Mesothelial cell of epicardium (in vitro differentiated cells): ENCODE measurements around the gene GAL3ST3. TPM values are rescaled to one million over a fixed set of nuclear protein-coding genes. Genes with fewer than 3 reads are reported as not detected.

ENCODE experiments used
- DNase-seq, 2 experiments: peaks; one replicate each; pipeline ENCODE4 v3.0.0; 2021; ENCODE audit warnings: low spot score in 2 of 2; ENCODE audit not compliant: unreplicated experiment in 2 of 2
- H3K27ac Mint-ChIP-seq: 2 replicates; pipeline ENCODE4 v1.8.0; 2021; ENCODE audit warnings: mixed read lengths
- H3K27me3 Mint-ChIP-seq: 2 replicates; pipeline ENCODE4 v1.8.0; 2021; ENCODE audit warnings: low read depth, mixed read lengths
- H3K36me3 Mint-ChIP-seq: 2 replicates; pipeline ENCODE4 v1.8.0; 2021; ENCODE audit warnings: mixed read lengths
- H3K4me1 Mint-ChIP-seq: 2 replicates; pipeline ENCODE4 v1.8.0; 2021; ENCODE audit warnings: mixed read lengths
- H3K4me3 Mint-ChIP-seq: 2 replicates; pipeline ENCODE4 v1.8.0; 2021; ENCODE audit warnings: mild to moderate bottlenecking, moderate library complexity, mixed read lengths
- H3K9me3 Mint-ChIP-seq: 2 replicates; pipeline ENCODE4 v1.8.0; 2021; ENCODE audit warnings: mixed read lengths
- total RNA-seq: library from RNA; stranded (reverse); gene quantifications from 3 replicates; pipeline ENCODE4 v1.2.1, GENCODE V29; 2021
- TF ChIP-seq, protein P1 (sequence below): fragments of 200-600 bp; sonication (generic); IDR thresholded peaks from one replicate; pipeline ENCODE4 v1.5.0; 2021; ENCODE audit warnings: antibody characterized with exemption; ENCODE audit not compliant: unreplicated experiment

GAL3ST3 gene
- total RNA-seq, 1 donor from 2014 or later: 5.7 TPM

DNA sequence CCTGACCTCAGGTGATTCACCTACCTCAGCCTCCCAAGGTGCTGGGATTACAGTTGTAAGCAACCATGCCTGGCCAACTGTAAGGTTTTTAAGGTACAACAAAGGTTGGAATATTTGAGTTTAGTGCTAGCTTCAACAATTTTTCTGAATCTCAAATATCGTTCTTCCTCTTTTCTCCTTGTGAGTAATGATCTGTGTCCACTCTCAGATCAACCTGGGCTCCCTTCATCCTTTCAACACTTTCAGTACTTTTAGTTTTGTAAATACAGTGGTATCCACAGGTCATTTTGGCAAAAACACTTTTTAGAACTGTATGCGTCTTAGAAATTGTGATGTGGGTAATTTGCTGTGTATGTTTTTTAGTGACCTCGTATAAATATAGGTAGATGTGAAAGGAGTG, 29.0 kb upstream of the GAL3ST3 start:
- Mint-ChIP-seq H3K4me1 (peaks cover 37% of the 10 kb centered on the region), H3K4me3 (no peak overlapping the region), H3K36me3 (peaks cover 28% of the 10 kb centered on the region), H3K27me3 (no peaks in the 10 kb centered on the region), H3K9me3 (no peaks in the 10 kb centered on the region), H3K27ac (peak overlapping the region; percentile 1)
- TF ChIP-seq, protein P1, sequence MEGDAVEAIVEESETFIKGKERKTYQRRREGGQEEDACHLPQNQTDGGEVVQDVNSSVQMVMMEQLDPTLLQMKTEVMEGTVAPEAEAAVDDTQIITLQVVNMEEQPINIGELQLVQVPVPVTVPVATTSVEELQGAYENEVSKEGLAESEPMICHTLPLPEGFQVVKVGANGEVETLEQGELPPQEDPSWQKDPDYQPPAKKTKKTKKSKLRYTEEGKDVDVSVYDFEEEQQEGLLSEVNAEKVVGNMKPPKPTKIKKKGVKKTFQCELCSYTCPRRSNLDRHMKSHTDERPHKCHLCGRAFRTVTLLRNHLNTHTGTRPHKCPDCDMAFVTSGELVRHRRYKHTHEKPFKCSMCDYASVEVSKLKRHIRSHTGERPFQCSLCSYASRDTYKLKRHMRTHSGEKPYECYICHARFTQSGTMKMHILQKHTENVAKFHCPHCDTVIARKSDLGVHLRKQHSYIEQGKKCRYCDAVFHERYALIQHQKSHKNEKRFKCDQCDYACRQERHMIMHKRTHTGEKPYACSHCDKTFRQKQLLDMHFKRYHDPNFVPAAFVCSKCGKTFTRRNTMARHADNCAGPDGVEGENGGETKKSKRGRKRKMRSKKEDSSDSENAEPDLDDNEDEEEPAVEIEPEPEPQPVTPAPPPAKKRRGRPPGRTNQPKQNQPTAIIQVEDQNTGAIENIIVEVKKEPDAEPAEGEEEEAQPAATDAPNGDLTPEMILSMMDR: no peak
- no peak for DNase-seq

DNA sequence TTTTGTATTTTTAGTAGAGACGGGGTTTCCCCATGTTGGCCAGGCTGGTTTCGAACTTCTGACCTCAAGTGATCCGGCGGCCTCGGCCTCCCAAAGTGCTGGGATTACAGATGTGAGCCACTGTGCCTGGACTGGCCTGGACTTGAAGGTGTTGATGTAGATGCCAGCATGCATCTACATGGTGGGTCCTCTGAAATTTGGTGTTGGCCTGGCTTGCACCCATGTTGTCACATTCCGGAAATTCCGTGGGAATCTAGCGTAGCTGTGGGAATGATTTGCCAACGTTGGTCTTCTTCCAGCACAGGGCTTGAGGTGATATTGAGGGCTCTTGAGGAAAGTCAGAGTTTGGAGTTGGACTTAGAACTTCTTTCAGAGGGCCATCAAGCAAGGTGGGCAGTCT, 27.6 kb upstream of the GAL3ST3 start:
- peaks cover 37% of the 10 kb centered on the region for H3K4me1 Mint-ChIP-seq

DNA sequence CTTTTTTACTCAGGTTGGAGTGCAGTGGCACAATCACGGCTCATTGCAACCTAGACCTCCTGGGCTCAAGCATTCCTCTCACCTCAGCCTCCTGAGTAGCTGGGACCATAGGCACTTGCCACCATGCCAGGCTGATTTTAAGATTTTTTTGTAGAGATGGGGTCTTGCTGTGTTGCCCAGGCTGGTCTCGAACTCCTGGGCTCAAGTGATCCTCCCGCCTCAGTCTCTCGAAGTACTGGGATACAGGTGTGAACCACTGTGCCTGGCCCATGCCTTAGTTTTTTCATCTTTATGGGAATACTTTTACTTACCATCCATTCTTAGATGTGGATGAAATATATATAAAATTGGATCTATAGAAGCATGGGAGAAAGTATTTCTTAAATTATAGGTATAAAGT, 26.3 kb upstream of the GAL3ST3 start:
- Mint-ChIP-seq H3K36me3 (peaks cover 28% of the 10 kb centered on the region), H3K27me3 (no peaks in the 10 kb centered on the region), H3K27ac (no peak overlapping the region), H3K4me1 (peaks cover 38% of the 10 kb centered on the region), H3K4me3 (no peak overlapping the region), H3K9me3 (no peaks in the 10 kb centered on the region)
- peak in 1 of 2 experiments; percentile 17 for DNase-seq
- TF ChIP-seq, protein P1: no peak

More for the DNA sequence above, 27.6 kb upstream of the GAL3ST3 start:
- H3K9me3 Mint-ChIP-seq: no peaks in the 10 kb centered on the region
- TF ChIP-seq, protein P1: no peak
- H3K36me3 Mint-ChIP-seq: peaks cover 28% of the 10 kb centered on the region
- H3K4me3 Mint-ChIP-seq: no peak overlapping the region
- DNase-seq: peak in 1 of 2 experiments; percentile 19
- no peaks in the 10 kb centered on the region for H3K27me3 Mint-ChIP-seq
- H3K27ac Mint-ChIP-seq: no peak overlapping the region

DNA sequence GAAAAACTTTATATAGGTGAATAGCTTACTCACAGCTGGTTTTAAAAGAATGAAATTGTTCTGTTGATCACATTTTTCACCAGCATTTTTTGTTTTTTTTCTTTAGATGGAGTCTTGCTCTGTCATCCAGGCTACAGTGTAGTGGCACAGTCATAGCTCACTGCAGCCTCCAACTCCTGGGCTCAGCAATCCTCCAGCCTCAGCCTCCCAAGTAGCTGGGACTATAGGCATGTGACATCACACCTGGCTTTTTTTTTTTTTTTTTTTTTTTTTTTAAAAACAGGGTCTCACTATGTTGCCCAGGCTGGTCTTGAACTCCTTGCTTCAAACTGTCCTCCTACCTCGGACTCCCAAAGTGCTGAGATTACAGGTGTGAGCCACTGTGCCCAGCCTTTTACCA, 24.7 kb upstream of the GAL3ST3 start:
- DNase-seq: no peak
- H3K36me3 Mint-ChIP-seq: peaks cover 31% of the 10 kb centered on the region
- H3K27ac Mint-ChIP-seq: no peak overlapping the region
- H3K27me3 Mint-ChIP-seq: no peaks in the 10 kb centered on the region
- peaks cover 29% of the 10 kb centered on the region for H3K4me1 Mint-ChIP-seq
- TF ChIP-seq, protein P1: no peak
- no peak overlapping the region for H3K4me3 Mint-ChIP-seq
- H3K9me3 Mint-ChIP-seq: no peaks in the 10 kb centered on the region

DNA sequence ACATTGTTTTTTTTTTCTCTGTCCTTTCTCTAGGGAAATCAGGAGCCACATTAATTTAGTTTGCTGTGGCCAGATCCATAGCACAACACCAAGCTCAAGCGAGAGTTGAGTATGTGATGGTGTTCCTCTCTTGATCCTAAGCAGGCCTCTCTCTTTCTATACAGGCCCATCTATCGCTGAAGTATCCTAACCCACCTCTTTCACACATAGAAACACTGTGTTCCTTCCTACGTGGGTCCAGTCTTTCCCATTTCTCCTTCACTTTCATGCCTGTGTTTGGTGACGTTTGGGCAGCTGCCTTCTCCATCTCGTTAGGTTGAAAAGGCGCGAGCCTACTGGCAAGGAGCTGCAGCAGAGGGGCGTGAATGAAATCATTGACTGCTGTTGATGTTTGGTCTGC, 23.6 kb upstream of the GAL3ST3 start:
- peak overlapping the region; percentile 90 for H3K4me3 Mint-ChIP-seq

More for the DNA sequence above, 23.6 kb upstream of the GAL3ST3 start:
- H3K4me1 Mint-ChIP-seq: peaks cover 26% of the 10 kb centered on the region
- H3K9me3 Mint-ChIP-seq: no peaks in the 10 kb centered on the region
- H3K27me3 Mint-ChIP-seq: no peaks in the 10 kb centered on the region
- no peak overlapping the region for H3K27ac Mint-ChIP-seq
- no peak for DNase-seq
- TF ChIP-seq, protein P1: no peak
- peaks cover 26% of the 10 kb centered on the region for H3K36me3 Mint-ChIP-seq
